HG03095 (cell line): Measurements from ENCODE around the gene C11orf58.

Experiments used
- ATAC-seq: cut with Tn5 transposase; IDR thresholded peaks from one replicate; pipeline ENCODE4 v1.9.1; 2021; ENCODE audit warnings: moderate library complexity; ENCODE audit not compliant: unreplicated experiment

C11orf58 gene

DNA sequence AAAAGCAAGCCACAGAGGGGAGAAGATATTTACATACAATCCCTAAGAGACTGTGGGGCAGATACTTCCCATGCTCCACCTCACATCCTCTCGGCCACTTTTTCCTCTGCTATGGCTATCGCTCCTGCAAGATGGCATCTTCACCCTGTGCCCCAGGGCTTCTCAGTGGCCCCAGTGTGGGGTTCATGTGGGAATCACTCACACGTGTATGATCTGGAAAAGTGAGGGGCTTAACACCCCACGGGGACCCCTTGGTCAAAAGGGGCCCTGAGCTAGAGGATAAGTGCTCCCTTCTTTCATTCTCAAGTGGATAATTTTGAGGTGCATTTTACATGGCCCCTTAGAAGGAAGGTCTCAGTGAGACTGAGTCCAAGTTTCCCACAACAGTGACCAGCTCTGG is 28.7 kb downstream of the C11orf58 start:
- ATAC-seq, result no peak

DNA sequence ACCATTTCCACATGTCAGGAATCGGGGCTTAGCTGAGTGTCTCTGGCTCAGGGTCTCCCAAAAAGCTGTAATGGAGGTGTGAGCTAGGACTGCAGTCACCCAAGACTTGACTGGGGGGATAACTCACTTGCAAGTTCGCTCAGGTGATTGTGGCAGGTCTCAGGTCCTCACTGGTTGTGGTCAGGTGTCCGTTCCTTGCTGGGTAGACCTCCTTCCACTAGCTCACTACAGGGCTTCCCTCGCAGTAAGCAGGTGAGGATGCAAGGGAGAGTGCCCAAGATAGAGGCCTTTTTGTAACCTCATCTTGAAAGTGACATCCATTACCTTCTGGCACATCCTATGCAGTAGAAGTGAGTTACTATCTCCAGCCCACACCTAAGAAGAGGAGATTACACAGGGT is 29.5 kb downstream of the C11orf58 start:
- ATAC-seq, result no peak

GRCh38 chr11:16769386-16769785 is 30.9 kb downstream of the C11orf58 start:
- ATAC-seq, result no peak

GRCh38 chr11:16770016-16770415 is 31.6 kb downstream of the C11orf58 start:
- ATAC-seq, result no peak

DNA sequence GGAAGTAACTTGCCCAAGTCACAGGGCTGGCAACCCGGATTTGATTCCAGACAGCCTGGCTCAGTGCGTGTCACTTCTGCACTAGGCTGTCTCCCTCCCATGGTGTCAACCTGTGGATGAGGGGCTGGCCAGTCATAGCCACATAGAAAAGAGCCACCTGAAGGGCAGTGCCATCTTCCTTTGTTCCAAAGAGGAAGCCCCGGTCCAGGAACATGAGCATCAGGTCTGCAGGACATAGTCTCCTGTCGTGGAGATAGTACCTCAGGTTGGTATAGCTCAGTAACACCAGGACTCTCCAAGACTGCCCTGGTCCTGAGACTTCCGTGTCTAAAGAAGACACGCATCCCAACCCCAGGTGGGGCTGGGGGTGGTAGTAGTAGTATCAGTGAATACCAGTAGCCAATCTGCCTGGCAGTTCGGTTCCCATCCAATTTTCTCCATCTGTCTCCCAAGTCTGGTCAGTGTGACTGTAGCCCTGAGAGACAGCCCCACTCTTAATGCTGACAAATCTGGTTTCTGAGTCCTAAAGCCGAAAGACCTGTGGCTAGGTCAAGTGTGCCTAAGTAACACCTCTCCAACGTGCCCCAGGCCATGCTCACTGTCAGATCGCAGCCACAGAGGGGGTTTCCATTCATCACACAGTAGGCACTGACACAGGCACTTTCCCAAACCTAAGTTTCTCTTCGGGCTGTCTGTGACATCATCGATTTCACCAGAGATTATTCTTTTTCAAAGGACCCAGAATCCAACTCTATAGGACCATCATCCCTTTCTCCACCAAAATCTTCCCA is 33.1 kb downstream of the C11orf58 start:
- no peak for ATAC-seq

DNA sequence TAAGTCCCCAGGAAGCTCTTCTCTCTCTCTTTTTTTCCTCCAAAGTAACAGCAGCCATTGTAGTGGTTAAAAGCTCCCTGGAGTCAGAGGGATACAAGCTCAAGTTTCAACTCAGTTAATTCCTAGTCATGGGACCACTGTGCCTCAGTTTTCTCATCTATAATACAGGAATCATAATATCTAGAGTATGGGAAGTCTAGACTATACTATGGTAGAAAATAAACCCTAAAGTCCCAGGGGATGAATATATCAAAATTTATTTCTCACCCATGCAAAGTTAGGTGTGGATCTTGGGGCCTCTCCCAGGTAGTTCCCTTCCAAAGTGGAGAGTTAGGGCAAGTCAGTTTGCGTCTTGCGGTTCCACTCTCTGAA is 33.7 kb downstream of the C11orf58 start:
- no peak for ATAC-seq

- no peak for ATAC-seq
Observed at GRCh38 chr11:16773981-16774935, 35.8 kb downstream of the C11orf58 start.

- no peak for ATAC-seq
Observed at GRCh38 chr11:16774936-16775613, 36.6 kb downstream of the C11orf58 start.

GRCh38 chr11:16775614-16776283 is 37.3 kb downstream of the C11orf58 start:
- no peak for ATAC-seq

DNA sequence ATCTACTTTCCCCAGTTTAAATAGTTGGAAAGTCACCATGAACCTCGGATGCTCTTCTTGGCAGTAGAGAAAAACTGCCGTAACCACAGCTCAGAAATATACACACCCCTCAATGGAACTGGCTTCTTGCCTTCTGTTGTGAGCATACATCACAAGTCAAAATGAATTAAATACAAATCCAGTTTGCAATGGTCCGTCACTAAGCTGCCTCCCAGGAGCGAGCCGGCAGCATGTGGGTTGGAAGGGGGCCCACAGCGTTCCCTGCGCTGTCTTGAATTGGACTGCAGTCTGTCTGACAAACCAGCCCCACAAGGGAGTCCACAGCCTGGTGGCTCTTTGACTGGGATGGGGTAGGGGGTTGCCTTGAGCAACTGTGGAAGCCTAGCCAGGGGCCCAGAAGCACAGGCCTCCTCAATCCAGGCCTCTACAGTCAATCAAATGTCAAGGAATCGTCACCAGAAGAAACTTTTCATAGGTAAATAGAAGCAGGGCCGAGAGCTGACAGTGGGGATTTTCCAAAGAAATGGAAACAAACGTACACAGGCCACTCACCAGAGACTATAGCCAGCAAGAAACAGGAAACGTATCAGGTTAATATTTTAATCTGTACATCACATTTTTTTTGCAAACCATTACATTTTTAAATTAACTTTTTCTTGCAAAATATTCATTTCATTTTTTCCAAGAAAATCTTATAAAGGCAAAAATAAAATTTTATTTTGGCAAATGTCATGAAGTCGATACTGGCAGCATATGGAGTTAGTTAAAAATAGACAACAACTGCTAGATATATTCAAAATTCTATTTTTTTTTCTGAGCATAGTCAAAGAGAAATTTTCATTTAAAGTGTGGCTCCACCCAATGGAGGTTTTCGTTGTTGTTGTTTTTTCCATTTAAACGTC is 38.5 kb downstream of the C11orf58 start:
- ATAC-seq, result no peak

DNA sequence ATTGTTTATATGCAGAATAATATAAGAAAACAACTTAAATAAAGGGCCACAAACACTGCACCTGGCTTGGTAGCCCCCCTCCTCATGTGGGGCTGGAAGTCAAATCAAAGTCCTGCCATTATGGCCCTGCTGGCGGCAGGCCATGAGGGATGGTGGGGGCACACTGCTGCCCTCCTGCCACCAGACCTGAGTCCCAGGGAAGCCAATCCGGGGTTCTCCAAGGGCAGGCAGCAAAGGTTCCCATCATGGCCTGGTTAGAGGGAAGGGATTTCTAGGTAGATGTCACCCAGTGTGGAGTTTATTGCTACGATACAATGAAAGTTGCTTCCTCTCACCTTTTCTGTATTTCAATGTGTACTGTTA is 39.1 kb downstream of the C11orf58 start:
- ATAC-seq, result no peak

GRCh38 chr11:16778286-16778685 is 39.8 kb downstream of the C11orf58 start:
- no peak for ATAC-seq

- ATAC-seq, result no peak
Observed at GRCh38 chr11:16778876-16779275, 40.4 kb downstream of the C11orf58 start.

- no peak for ATAC-seq
Observed at GRCh38 chr11:16779436-16779835, 41.0 kb downstream of the C11orf58 start.

- no peak for ATAC-seq
Observed at GRCh38 chr11:16780146-16780545, 41.7 kb downstream of the C11orf58 start.

DNA sequence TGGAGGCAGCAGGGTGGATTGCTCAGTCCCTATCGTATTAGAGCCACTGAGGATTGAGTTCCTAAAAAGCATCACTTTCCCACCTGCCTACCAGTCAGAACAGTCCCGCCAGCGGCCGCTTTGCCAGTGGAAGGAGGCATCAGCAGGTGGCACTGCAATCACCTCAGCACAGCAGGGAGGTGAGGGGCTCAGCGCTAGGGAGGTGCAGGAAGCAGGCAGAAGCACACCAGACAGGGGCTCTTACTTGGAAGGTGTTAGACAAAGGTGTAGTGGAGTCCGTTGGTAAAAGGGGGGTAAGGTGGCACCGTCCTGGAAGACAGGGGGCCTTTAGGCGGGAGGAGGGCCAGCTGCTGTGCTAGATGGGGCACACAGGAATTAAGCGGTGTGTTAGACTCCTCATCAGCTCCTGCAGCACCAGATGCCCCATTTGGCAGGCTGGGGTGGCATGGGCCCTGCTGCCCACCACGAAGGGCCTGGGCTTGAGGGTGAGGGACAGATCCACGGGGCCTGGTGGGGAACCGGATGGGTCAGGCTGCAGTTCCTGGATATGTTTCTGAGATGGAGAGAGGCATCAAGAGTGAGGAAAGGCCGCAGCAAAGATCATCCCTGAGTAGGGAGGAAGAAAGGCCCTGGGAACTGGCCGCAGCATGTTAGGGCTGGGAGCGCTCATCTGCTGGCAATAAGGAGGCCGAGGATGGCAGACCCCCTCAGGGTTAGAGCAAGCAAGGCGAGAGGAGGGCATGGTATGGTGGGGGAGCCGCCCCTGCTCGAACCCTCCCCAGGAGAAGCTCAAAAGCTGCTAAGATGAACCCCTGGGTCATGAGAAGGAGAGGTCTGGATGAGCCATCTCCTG is 42.5 kb downstream of the C11orf58 start:
- ATAC-seq, result no peak

- ATAC-seq, result no peak
Observed at GRCh38 chr11:16781936-16782919, 43.8 kb downstream of the C11orf58 start.

DNA sequence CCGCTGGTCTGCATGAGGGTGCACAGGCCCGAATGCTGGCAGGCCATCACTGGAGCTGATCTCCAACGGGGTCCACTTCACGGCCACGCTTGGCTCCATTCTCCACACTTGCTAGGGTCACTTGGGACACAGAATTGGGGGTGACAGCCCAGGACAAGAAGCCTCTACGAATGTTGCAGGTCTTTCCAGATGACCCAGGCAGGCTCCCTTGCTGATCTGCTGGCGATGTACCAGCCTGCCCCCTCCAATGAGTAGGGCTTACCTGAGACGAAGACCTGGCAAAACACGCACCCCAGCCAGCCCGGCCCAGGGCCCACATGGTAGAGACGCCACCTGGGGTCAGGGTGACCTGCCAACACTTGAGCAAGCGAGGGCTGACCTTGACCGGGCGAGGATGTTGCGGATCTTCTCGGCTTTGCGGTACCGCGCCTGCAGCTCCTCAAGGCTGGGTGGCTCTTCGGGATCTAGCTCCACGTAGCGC is 44.9 kb downstream of the C11orf58 start:
- no peak for ATAC-seq
